H9 (cell line): ENCODE measurements around the gene ZNF618. TPM values are rescaled to one million over a fixed set of nuclear protein-coding genes. Genes with fewer than 3 reads are reported as not detected.

Source experiments
- DNase-seq: peaks from one replicate; pipeline ENCODE4 v3.0.0-alpha.2; 2017
- H2AFZ ChIP-seq: one replicate; pipeline ENCODE4 v1.6.1; 2013; ENCODE audit warnings: mild to moderate bottlenecking, low read length, control low read depth, moderate library complexity
- H2AK5ac ChIP-seq: 2 replicates; pipeline ENCODE4 v1.6.1; 2013; ENCODE audit warnings: low read length, control low read depth, mixed read lengths; ENCODE audit not compliant: insufficient read length
- H2BK120ac ChIP-seq: one replicate; pipeline ENCODE4 v1.6.1; 2013; ENCODE audit warnings: low read depth, mild to moderate bottlenecking, low read length, control low read depth, inconsistent platforms; ENCODE audit not compliant: poor library complexity, severe bottlenecking
- H2BK12ac ChIP-seq: 2 replicates; pipeline ENCODE4 v1.6.1; 2013; ENCODE audit warnings: low read length, control low read depth, mixed read lengths, low read depth; ENCODE audit not compliant: insufficient read length
- H2BK15ac ChIP-seq: 2 replicates; pipeline ENCODE4 v1.6.1; 2013; ENCODE audit warnings: low read depth, low read length, control low read depth
- H2BK20ac ChIP-seq: one replicate; pipeline ENCODE4 v1.6.1; 2013; ENCODE audit warnings: low read depth, mild to moderate bottlenecking, low read length, control low read depth, inconsistent platforms; ENCODE audit not compliant: poor library complexity, severe bottlenecking
- H2BK5ac ChIP-seq: 2 replicates; pipeline ENCODE4 v1.6.1; 2013; ENCODE audit warnings: low read length, control low read depth, mixed read lengths; ENCODE audit not compliant: insufficient read length
- H3K14ac ChIP-seq: 2 replicates; pipeline ENCODE4 v1.6.1; 2013; ENCODE audit warnings: low read length, control low read depth; ENCODE audit not compliant: insufficient read depth
- H3K18ac ChIP-seq: 2 replicates; pipeline ENCODE4 v1.6.1; 2013; ENCODE audit warnings: low read depth, mild to moderate bottlenecking, mixed read lengths, low read length, control low read depth; ENCODE audit not compliant: insufficient read length
- H3K23ac ChIP-seq: 2 replicates; pipeline ENCODE4 v1.6.1; 2013; ENCODE audit warnings: low read length, control low read depth, mixed read lengths, low read depth; ENCODE audit not compliant: insufficient read length
- H3K23me2 ChIP-seq: 2 replicates; pipeline ENCODE4 v1.6.1; 2013; ENCODE audit warnings: low read depth, mild to moderate bottlenecking, mixed read lengths, low read length, control low read depth; ENCODE audit not compliant: insufficient read length, poor library complexity, severe bottlenecking
- H3K27ac ChIP-seq: 2 replicates; pipeline ENCODE4 v1.5.1; 2013; ENCODE audit warnings: low read length, control low read depth, mixed read lengths, low read depth; ENCODE audit not compliant: insufficient read length
- H3K27me3 ChIP-seq: 2 replicates; pipeline ENCODE4 v1.6.1; 2013; ENCODE audit warnings: low read length, control low read depth, inconsistent platforms; ENCODE audit not compliant: insufficient read depth
- H3K4ac ChIP-seq: 2 replicates; pipeline ENCODE4 v1.6.1; 2013; ENCODE audit warnings: low read depth, mild to moderate bottlenecking, control low read depth, inconsistent platforms, low read length, moderate library complexity
- H3K4me1 ChIP-seq: 2 replicates; pipeline ENCODE4 v1.6.1; 2013; ENCODE audit warnings: low read length, control low read depth, inconsistent platforms; ENCODE audit not compliant: insufficient read depth
- H3K4me2 ChIP-seq: 2 replicates; pipeline ENCODE4 v1.6.1; 2013; ENCODE audit warnings: low read length, control low read depth, mixed read lengths; ENCODE audit not compliant: insufficient read length, insufficient read depth
- H3K56ac ChIP-seq: 2 replicates; pipeline ENCODE4 v1.6.1; 2013; ENCODE audit warnings: low read depth, mild to moderate bottlenecking, mixed read lengths, low read length, control low read depth; ENCODE audit not compliant: insufficient read length
- H3K79me1 ChIP-seq: 2 replicates; pipeline ENCODE4 v1.6.1; 2013; ENCODE audit warnings: low read depth, mild to moderate bottlenecking, moderate library complexity, low read length, control low read depth, inconsistent platforms; ENCODE audit not compliant: insufficient read depth, poor library complexity, severe bottlenecking
- H3K79me2 ChIP-seq: 2 replicates; pipeline ENCODE4 v1.6.1; 2013; ENCODE audit warnings: low read length, control low read depth, inconsistent platforms; ENCODE audit not compliant: insufficient read depth
- H3K9ac ChIP-seq: 2 replicates; pipeline ENCODE4 v1.6.1; 2013; ENCODE audit warnings: low read length, control low read depth, mixed read lengths; ENCODE audit not compliant: insufficient read length; ENCODE audit errors: extremely low read depth
- H3K9me3 ChIP-seq: one replicate; pipeline ENCODE4 v1.6.1; 2013; ENCODE audit warnings: low read depth, low read length, inconsistent platforms; ENCODE audit not compliant: control insufficient read depth
- H3T11ph ChIP-seq: one replicate; pipeline ENCODE4 v1.6.1; 2013; ENCODE audit warnings: mild to moderate bottlenecking, low read length, control low read depth, inconsistent platforms
- H4K20me1 ChIP-seq: one replicate; pipeline ENCODE4 v1.6.1; 2013; ENCODE audit not compliant: control insufficient read depth, insufficient read length, insufficient read depth
- H4K5ac ChIP-seq: 2 replicates; pipeline ENCODE4 v1.6.1; 2013; ENCODE audit warnings: low read depth, mild to moderate bottlenecking, mixed read lengths, low read length, control low read depth; ENCODE audit not compliant: insufficient read length
- H4K8ac ChIP-seq: replicated peaks from 2 replicates; pipeline ENCODE4 v1.6.1; 2013; ENCODE audit warnings: low read length, control low read depth, mixed read lengths, low read depth; ENCODE audit not compliant: insufficient read length
- H4K91ac ChIP-seq: 2 replicates; pipeline ENCODE4 v1.6.1; 2013; ENCODE audit warnings: low read depth, mild to moderate bottlenecking, moderate library complexity, mixed read lengths, low read length, control low read depth; ENCODE audit not compliant: insufficient read length
- H3K27ac Mint-ChIP-seq, 3 experiments: 2 replicates in 2 of 3; 3 replicates in 1 of 3; pipeline ENCODE4 v1.8.0; 2020 to 2021; ENCODE audit warnings: mixed read lengths in 3 of 3, mild to moderate bottlenecking in 1 of 3, moderate library complexity in 1 of 3
- H3K27me3 Mint-ChIP-seq: 2 replicates; pipeline ENCODE4 v1.8.0; 2021; ENCODE audit warnings: low read depth, mild to moderate bottlenecking, moderate library complexity, mixed read lengths
- H3K36me3 Mint-ChIP-seq, 3 experiments: 2 replicates in 2 of 3; 3 replicates in 1 of 3; pipeline ENCODE4 v1.8.0; 2020 to 2021; ENCODE audit warnings: low read depth in 3 of 3, mixed read lengths in 3 of 3; ENCODE audit not compliant: insufficient read depth in 1 of 3
- H3K4me1 Mint-ChIP-seq, 2 experiments: 2 replicates each; pipeline ENCODE4 v1.8.0; 2020; ENCODE audit warnings: mixed read lengths in 2 of 2
- H3K4me3 Mint-ChIP-seq, 2 experiments: 2 replicates in 1 of 2; 3 replicates in 1 of 2; pipeline ENCODE4 v1.8.0; 2020 to 2021; ENCODE audit warnings: mild to moderate bottlenecking in 2 of 2, mixed read lengths in 2 of 2, moderate library complexity in 1 of 2
- H3K9me3 Mint-ChIP-seq, 2 experiments: 2 replicates in 1 of 2; 3 replicates in 1 of 2; pipeline ENCODE4 v1.8.0; 2020; ENCODE audit warnings: mild to moderate bottlenecking in 2 of 2, mixed read lengths in 2 of 2, moderate library complexity in 1 of 2
- CTCF ChIP-seq: fragments of 200-600 bp; sonication (generic); conservative IDR thresholded peaks from 3 replicates; pipeline ENCODE4 v1.8.0; 2021; ENCODE audit warnings: antibody characterized with exemption, mild to moderate bottlenecking
- WGBS: extraction: QIAGEN DNeasy Blood & Tissue Kit; methylation state at CpG from one replicate; pipeline ENCODE4 v1.1.7; 2013; ENCODE audit warnings: missing lambda C conversion rate, low lambda C conversion rate, mixed read lengths; ENCODE audit not compliant: insufficient read length; ENCODE audit errors: extremely low coverage; 5-methylcytosine and 5-hydroxymethylcytosine counted together
- total RNA-seq: library from RNA; stranded (reverse); gene quantifications from 2 replicates; pipeline ENCODE4 v1.2.1, GENCODE V29; 2021

Gene ZNF618
- total RNA-seq, 1 experiment from 2014 or later: 13.6 TPM

GRCh38 chr9:114051706-114052105 lies 175.6 kb downstream of the ZNF618 start:
- Mint-ChIP-seq H3K36me3 (peaks cover 16 to 52% (median 49%) of the 10 kb centered on the region in 3 experiments; a peak in 6 of 7 replicates), H3K9me3 (no peaks in the 10 kb centered on the region), H3K4me3 (no peak overlapping the region), H3K27me3 (no peaks in the 10 kb centered on the region), H3K4me1 (peaks cover 2 to 14% of the 10 kb centered on the region in 2 experiments), H3K27ac (no peak overlapping the region; a peak in 1 of 7 replicates)
- H2AK5ac ChIP-seq: no peak overlapping the region
- no peaks in the 10 kb centered on the region for H3K27me3 ChIP-seq
- H3K23ac ChIP-seq: no peak overlapping the region
- no peak overlapping the region for H2BK15ac ChIP-seq
- H4K8ac ChIP-seq: no peak overlapping the region
- no peak for DNase-seq
- no peak for TF ChIP-seq CTCF
- no peak overlapping the region for H3K9ac ChIP-seq
- no peak overlapping the region for H2BK120ac ChIP-seq
- H3K9me3 ChIP-seq: no peaks in the 10 kb centered on the region
- H3K14ac ChIP-seq: no peak overlapping the region
- H3K23me2 ChIP-seq: no peaks in the 10 kb centered on the region
- H3K4me1 ChIP-seq: no peaks in the 10 kb centered on the region
- no peak overlapping the region for H3K18ac ChIP-seq
- no peak overlapping the region for H2BK12ac ChIP-seq
- no peaks in the 10 kb centered on the region for H3K79me1 ChIP-seq
- H4K91ac ChIP-seq: no peak overlapping the region
- H2BK20ac ChIP-seq: no peak overlapping the region
- H3K4me2 ChIP-seq: no peak overlapping the region
- H4K5ac ChIP-seq: no peak overlapping the region
- H3K4ac ChIP-seq: no peak overlapping the region
- no CpG with 5 or more reads among the region's 7 CpGs for WGBS
- no peak overlapping the region for H3K56ac ChIP-seq
- no peak overlapping the region for H2BK5ac ChIP-seq
- no peaks in the 10 kb centered on the region for H3K79me2 ChIP-seq
- H4K20me1 ChIP-seq: no peaks in the 10 kb centered on the region
- H3K27ac ChIP-seq: no peak overlapping the region
- H2AFZ ChIP-seq: no peak overlapping the region
- no peak overlapping the region for H3T11ph ChIP-seq
